Ishikawa (cell line): Measurements from ENCODE around the gene ATL3.

ENCODE experiments used
- CEBPB ChIP-seq: IDR thresholded peaks from 2 replicates; pipeline ENCODE4 v1.6.1; 2012
- CREB1 ChIP-seq: IDR thresholded peaks from 2 replicates; pipeline ENCODE4 v1.6.1; 2012; ENCODE audit warnings: low read depth
- EGR1 ChIP-seq: IDR thresholded peaks from 2 replicates; pipeline ENCODE4 v1.6.1; 2012
- EP300 ChIP-seq: IDR thresholded peaks from 2 replicates; pipeline ENCODE4 v1.6.1; 2012; ENCODE audit warnings: borderline replicate concordance
- FOXM1 ChIP-seq: IDR thresholded peaks from 2 replicates; pipeline ENCODE4 v1.6.1; 2012; ENCODE audit warnings: low read depth, borderline replicate concordance
- MAX ChIP-seq: IDR thresholded peaks from 2 replicates; pipeline ENCODE4 v1.6.1; 2012
- NFIC ChIP-seq: IDR thresholded peaks from 2 replicates; pipeline ENCODE4 v1.6.1; 2012
- RAD21 ChIP-seq: IDR thresholded peaks from 2 replicates; pipeline ENCODE4 v1.6.1; 2012; ENCODE audit warnings: low read depth
- REST ChIP-seq: IDR thresholded peaks from 2 replicates; pipeline ENCODE4 v1.6.1; 2012; ENCODE audit warnings: low read depth, mild to moderate bottlenecking
- TAF1 ChIP-seq: IDR thresholded peaks from 2 replicates; pipeline ENCODE4 v1.6.1; 2012; ENCODE audit warnings: low read depth, mild to moderate bottlenecking
- TCF12 ChIP-seq: IDR thresholded peaks from 2 replicates; pipeline ENCODE4 v1.6.1; 2012; ENCODE audit warnings: low read depth
- TEAD4 ChIP-seq: IDR thresholded peaks from 2 replicates; pipeline ENCODE4 v1.6.1; 2012
- USF1 ChIP-seq: IDR thresholded peaks from 2 replicates; pipeline ENCODE4 v1.6.1; 2012
- YY1 ChIP-seq: IDR thresholded peaks from 2 replicates; pipeline ENCODE4 v1.6.1; 2012; ENCODE audit warnings: low read depth
- ZBTB7A ChIP-seq: IDR thresholded peaks from 2 replicates; pipeline ENCODE4 v1.6.1; 2012; ENCODE audit warnings: low read depth

ATL3 gene

GRCh38 chr11:63619967-63620366, 51.2 kb downstream of the ATL3 start:
- TF ChIP-seq RAD21: no peak
- TF ChIP-seq EGR1: no peak
- no peak for TF ChIP-seq TCF12

GRCh38 chr11:63616953-63617352, 54.2 kb downstream of the ATL3 start:
- TF ChIP-seq EGR1: no peak
- no peak for TF ChIP-seq CEBPB
- no peak for TF ChIP-seq MAX
- TF ChIP-seq CREB1: no peak
- TF ChIP-seq FOXM1: no peak

GRCh38 chr11:63614136-63614671, 57.0 kb downstream of the ATL3 start, which contains the start of gene PLAAT3:
PLAAT3 (minus strand) TSS chr11:63614433; CDS start chr11:63614014, 419 bp downstream.
- peak; percentile 47; the same call in 1 of the 2 replicates for TF ChIP-seq YY1
- TF ChIP-seq ZBTB7A: peak; percentile 54; the same call in 1 of the 2 replicates
- TF ChIP-seq CREB1: no peak
- 0 out of 2 replicates have a peak, but pooled peaks have one; percentile 1 for TF ChIP-seq RAD21
- TF ChIP-seq TEAD4: no peak
- TF ChIP-seq TAF1: no peak

GRCh38 chr11:63613517-63614135, 57.5 kb downstream of the ATL3 start:
- TF ChIP-seq RAD21 (no peak), USF1 (no peak), NFIC (no peak), ZBTB7A (no peak), REST (no peak), FOXM1 (no peak), CEBPB (no peak), YY1 (no peak), CREB1 (no peak)

- TF ChIP-seq MAX: no peak
- TF ChIP-seq ZBTB7A: no peak
- no peak for TF ChIP-seq EGR1
- no peak for TF ChIP-seq EP300
Measured at GRCh38 chr11:63612181-63612580, 59.0 kb downstream of the ATL3 start.

- TF ChIP-seq CEBPB (no peak), YY1 (no peak), CREB1 (no peak), ZBTB7A (no peak), EP300 (no peak), REST (no peak), TAF1 (no peak), TEAD4 (no peak), RAD21 (no peak), TCF12 (no peak), FOXM1 (no peak), USF1 (no peak), MAX (no peak), NFIC (no peak)
Measured at GRCh38 chr11:63611395-63611747, 59.8 kb downstream of the ATL3 start.
